AG09309 (cell line): ENCODE data around the gene VSIG4.

ENCODE experiments used
- DNase-seq: peaks from one replicate; pipeline ENCODE4 v3.0.0-alpha.2; 2010; ENCODE audit warnings: low read depth
- H3K4me3 ChIP-seq: 2 replicates; pipeline ENCODE4 v1.5.1; 2011; ENCODE audit warnings: mild to moderate bottlenecking, low read depth, low read length, moderate library complexity; ENCODE audit not compliant: control insufficient read depth
- CTCF ChIP-seq: IDR thresholded peaks from 2 replicates; pipeline ENCODE4 v1.5.1; 2011; ENCODE audit warnings: mild to moderate bottlenecking, low read depth, low read length, inconsistent platforms; ENCODE audit not compliant: insufficient read depth, control insufficient read depth; ENCODE audit errors: missing control alignments

Gene VSIG4

GRCh38 chrX:66012094-66012534, 27.8 kb downstream of the VSIG4 start:
- TF ChIP-seq CTCF, result no peak
- no peak overlapping the region for H3K4me3 ChIP-seq
- no peak for DNase-seq

- no peak for DNase-seq
- no peak for TF ChIP-seq CTCF
- no peak overlapping the region for H3K4me3 ChIP-seq
Measured at GRCh38 chrX:66009231-66009845, 30.5 kb downstream of the VSIG4 start.

DNA sequence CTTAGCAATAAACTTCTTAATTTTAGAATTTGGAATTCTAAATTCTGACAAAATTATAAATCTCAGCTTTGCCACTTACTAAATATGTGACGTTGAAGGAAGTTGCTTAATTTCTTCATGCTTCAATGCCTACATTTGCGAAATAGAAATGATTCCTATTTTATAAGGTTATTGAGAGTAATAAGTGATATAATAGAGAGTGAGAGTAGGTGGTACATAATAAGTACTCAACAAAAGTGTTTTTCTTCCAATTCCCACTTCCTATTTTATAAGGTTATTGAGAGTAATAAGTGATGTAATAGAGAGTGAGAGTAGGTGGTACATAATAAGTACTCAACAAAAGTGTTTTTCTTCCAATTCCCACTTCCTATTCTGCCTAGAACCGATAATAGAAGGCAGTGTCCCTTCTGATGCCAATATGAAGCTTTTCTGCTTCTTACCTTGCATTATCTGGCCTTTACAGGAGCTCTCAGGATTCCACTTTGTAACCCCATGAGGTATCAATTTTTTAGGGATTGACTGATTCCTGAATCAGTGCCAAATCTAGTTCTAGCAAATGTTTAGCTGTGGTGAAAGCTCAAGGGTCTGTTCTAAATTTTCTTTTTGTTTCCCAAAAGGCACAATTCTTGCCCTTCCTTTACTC, 31.4 kb downstream of the VSIG4 start:
- no peak overlapping the region for H3K4me3 ChIP-seq
- DNase-seq, result no peak
- TF ChIP-seq CTCF, result no peak

DNA sequence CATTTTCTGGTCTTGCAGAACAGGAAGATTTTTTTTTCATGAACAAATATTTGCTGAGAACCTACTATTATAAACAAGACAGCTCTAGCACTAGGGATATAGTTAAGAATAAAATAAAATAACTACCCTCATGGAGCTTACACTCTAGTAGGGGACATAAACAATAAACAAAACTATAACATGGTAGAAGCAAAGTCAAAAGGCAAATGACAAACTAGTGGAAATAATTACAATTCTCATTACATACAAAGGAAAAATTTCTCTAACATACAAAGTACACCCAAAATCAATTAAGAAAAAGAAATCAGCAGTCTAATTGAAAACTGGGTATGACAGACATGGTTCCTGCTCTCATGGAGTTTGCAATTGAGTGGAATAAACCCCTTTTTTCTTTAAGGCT, 32.0 kb downstream of the VSIG4 start:
- no peak for DNase-seq
- no peak overlapping the region for H3K4me3 ChIP-seq
- no peak for TF ChIP-seq CTCF

DNA sequence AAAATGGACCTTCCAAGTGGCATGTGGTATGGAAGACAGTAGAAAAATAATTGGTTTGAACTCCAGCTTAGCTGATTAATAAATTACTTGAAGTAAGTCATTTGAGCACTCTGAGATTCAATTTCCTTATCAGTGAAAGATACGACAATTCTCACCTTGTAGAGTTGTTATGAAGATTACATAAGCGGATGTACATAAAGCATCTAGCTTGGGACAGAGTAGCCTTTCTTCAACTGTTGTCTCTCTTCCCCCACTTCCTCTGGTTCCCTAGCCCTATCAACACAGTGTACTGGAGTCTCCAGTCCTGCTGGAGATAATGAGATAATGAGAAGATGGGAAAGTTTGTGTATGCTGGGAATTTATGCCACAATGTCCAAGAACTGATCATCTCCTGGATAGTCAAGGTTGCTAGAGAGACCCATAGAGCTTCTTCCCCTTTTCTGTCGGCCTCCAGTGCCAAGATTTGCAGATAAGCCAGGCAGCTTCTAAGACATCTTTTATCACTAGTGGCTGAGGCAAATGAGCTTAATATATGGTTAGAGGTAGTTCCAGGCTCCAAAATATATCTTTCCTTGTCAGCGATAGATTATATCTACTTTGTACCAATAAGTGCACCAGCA, 33.9 kb downstream of the VSIG4 start:
- no peak for DNase-seq
- TF ChIP-seq CTCF, result no peak
- no peak overlapping the region for H3K4me3 ChIP-seq

- TF ChIP-seq CTCF, result no peak
- no peak for DNase-seq
- H3K4me3 ChIP-seq, result no peak overlapping the region
Measured at GRCh38 chrX:66004928-66005829, 34.7 kb downstream of the VSIG4 start.
